ENCODE data around the gene S100A16. TPM values are rescaled to one million over a fixed set of nuclear protein-coding genes. Genes with fewer than 3 reads are reported as not detected.

The S100A16 gene
- total RNA-seq, 1 experiment from 2014 or later, result not detected

GRCh38 chr1:153616917-153617311 is 4.0 kb upstream of the S100A16 start:
- no peak overlapping the region for H3K4me2 ChIP-seq (ENCODE audit: low read depth, low read length, poor library complexity, severe bottlenecking)
- no peaks in the 10 kb centered on the region for H3K27me3 ChIP-seq (ENCODE audit: low read length)
- H3K27ac ChIP-seq (ENCODE audit: low read length), result no peak overlapping the region
- H2AFZ ChIP-seq (ENCODE audit: low read length), result no peak overlapping the region
- no peaks in the 10 kb centered on the region for H3K9me2 ChIP-seq (replicated peaks; ENCODE audit: insufficient read depth, low read length)
- H3K9ac ChIP-seq (ENCODE audit: low read length), result no peak overlapping the region
- DNase-seq, result no peak
- H3K9me3 ChIP-seq (ENCODE audit: low read length), result no peaks in the 10 kb centered on the region
- no peaks in the 10 kb centered on the region for H3K4me1 ChIP-seq (ENCODE audit: low read length)
- H3K36me3 ChIP-seq (ENCODE audit: insufficient read depth, low read length), result no peaks in the 10 kb centered on the region
- H3K79me2 ChIP-seq (ENCODE audit: low read length), result no peaks in the 10 kb centered on the region
- H4K20me1 ChIP-seq (ENCODE audit: insufficient read depth, low read depth, low read length), result no peaks in the 10 kb centered on the region
- no peak overlapping the region for H3K4me3 ChIP-seq (ENCODE audit: low read length)

GRCh38 chr1:153616144-153616916 is 3.4 kb upstream of the S100A16 start, which contains the start of gene S100A14:
TSS of gene S100A14 (minus strand) at chr1:153616325. CDS start at chr1:153615858, 467 bp downstream.
- H3K4me3 ChIP-seq (ENCODE audit: low read length), result no peak within 1 kb of the TSS
- H3K4me2 ChIP-seq (ENCODE audit: low read depth, low read length, poor library complexity, severe bottlenecking), result no peak within 1 kb of the TSS
- H3K27ac ChIP-seq (ENCODE audit: low read length), result no peak within 1 kb of the TSS
- no peaks in the 10 kb centered on the region for H4K20me1 ChIP-seq (ENCODE audit: insufficient read depth, low read depth, low read length)
- H3K9ac ChIP-seq (ENCODE audit: low read length), result no peak within 1 kb of the TSS
- DNase-seq, result no peak
- no peaks in the 10 kb centered on the region for H3K4me1 ChIP-seq (ENCODE audit: low read length)
- no peaks in the 10 kb centered on the region for H3K36me3 ChIP-seq (ENCODE audit: insufficient read depth, low read length)
- no peaks in the 10 kb centered on the region for H3K27me3 ChIP-seq (ENCODE audit: low read length)
- no peak within 1 kb of the TSS for H2AFZ ChIP-seq (ENCODE audit: low read length)
- H3K9me3 ChIP-seq (ENCODE audit: low read length), result no peaks in the 10 kb centered on the region
- H3K79me2 ChIP-seq (ENCODE audit: low read length), result no peaks in the 10 kb centered on the region
- no peaks in the 10 kb centered on the region for H3K9me2 ChIP-seq (replicated peaks; ENCODE audit: insufficient read depth, low read length)

- H3K79me2 ChIP-seq (ENCODE audit: low read length), result no peaks in the 10 kb centered on the region
- H3K27me3 ChIP-seq (ENCODE audit: low read length), result no peaks in the 10 kb centered on the region
- H2AFZ ChIP-seq (ENCODE audit: low read length), result no peak overlapping the region
- no peaks in the 10 kb centered on the region for H3K9me3 ChIP-seq (ENCODE audit: low read length)
- H3K9ac ChIP-seq (ENCODE audit: low read length), result no peak overlapping the region
- H3K4me2 ChIP-seq (ENCODE audit: low read depth, low read length, poor library complexity, severe bottlenecking), result no peak overlapping the region
- H4K20me1 ChIP-seq (ENCODE audit: insufficient read depth, low read depth, low read length), result no peaks in the 10 kb centered on the region
- no peak overlapping the region for H3K27ac ChIP-seq (ENCODE audit: low read length)
- H3K36me3 ChIP-seq (ENCODE audit: insufficient read depth, low read length), result no peaks in the 10 kb centered on the region
- H3K4me1 ChIP-seq (ENCODE audit: low read length), result no peaks in the 10 kb centered on the region
- H3K4me3 ChIP-seq (ENCODE audit: low read length), result no peak overlapping the region
- no peak for DNase-seq
- H3K9me2 ChIP-seq (replicated peaks; ENCODE audit: insufficient read depth, low read length), result no peaks in the 10 kb centered on the region
Measured at GRCh38 chr1:153615406-153615805, 2.5 kb upstream of the S100A16 start.

GRCh38 chr1:153614906-153615305 is 2.0 kb upstream of the S100A16 start:
- Histone ChIP-seq H2AFZ (ENCODE audit: low read length) (no peak overlapping the region), H3K4me3 (ENCODE audit: low read length) (no peak overlapping the region), H3K9ac (ENCODE audit: low read length) (no peak overlapping the region), H3K9me3 (ENCODE audit: low read length) (no peaks in the 10 kb centered on the region), H4K20me1 (ENCODE audit: insufficient read depth, low read depth, low read length) (no peaks in the 10 kb centered on the region), H3K36me3 (ENCODE audit: insufficient read depth, low read length) (no peaks in the 10 kb centered on the region), H3K4me2 (ENCODE audit: low read depth, low read length, poor library complexity, severe bottlenecking) (no peak overlapping the region), H3K79me2 (ENCODE audit: low read length) (no peaks in the 10 kb centered on the region), H3K9me2 (replicated peaks; ENCODE audit: insufficient read depth, low read length) (no peaks in the 10 kb centered on the region), H3K4me1 (ENCODE audit: low read length) (no peaks in the 10 kb centered on the region), H3K27ac (ENCODE audit: low read length) (no peak overlapping the region), H3K27me3 (ENCODE audit: low read length) (no peaks in the 10 kb centered on the region)
- no peak for DNase-seq

GRCh38 chr1:153614189-153614900 is 1.4 kb upstream of the S100A16 start:
- Histone ChIP-seq H3K9me2 (replicated peaks; ENCODE audit: insufficient read depth, low read length) (no peaks in the 10 kb centered on the region), H3K79me2 (ENCODE audit: low read length) (no peaks in the 10 kb centered on the region), H4K20me1 (ENCODE audit: insufficient read depth, low read depth, low read length) (no peaks in the 10 kb centered on the region), H3K27ac (ENCODE audit: low read length) (no peak overlapping the region), H3K36me3 (ENCODE audit: insufficient read depth, low read length) (no peaks in the 10 kb centered on the region), H3K4me3 (ENCODE audit: low read length) (no peak overlapping the region), H3K9ac (ENCODE audit: low read length) (no peak overlapping the region), H3K27me3 (ENCODE audit: low read length) (no peaks in the 10 kb centered on the region), H3K4me1 (ENCODE audit: low read length) (no peaks in the 10 kb centered on the region), H2AFZ (ENCODE audit: low read length) (no peak overlapping the region), H3K4me2 (ENCODE audit: low read depth, low read length, poor library complexity, severe bottlenecking) (no peak overlapping the region), H3K9me3 (ENCODE audit: low read length) (no peaks in the 10 kb centered on the region)
- DNase-seq, result no peak

- no peaks in the 10 kb centered on the region for H3K27me3 ChIP-seq (ENCODE audit: low read length)
- no peaks in the 10 kb centered on the region for H4K20me1 ChIP-seq (ENCODE audit: insufficient read depth, low read depth, low read length)
- H3K4me3 ChIP-seq (ENCODE audit: low read length), result no peak overlapping the region
- no peaks in the 10 kb centered on the region for H3K79me2 ChIP-seq (ENCODE audit: low read length)
- no peaks in the 10 kb centered on the region for H3K36me3 ChIP-seq (ENCODE audit: insufficient read depth, low read length)
- no peak overlapping the region for H3K9ac ChIP-seq (ENCODE audit: low read length)
- no peak for DNase-seq
- no peaks in the 10 kb centered on the region for H3K9me2 ChIP-seq (replicated peaks; ENCODE audit: insufficient read depth, low read length)
- no peak overlapping the region for H3K27ac ChIP-seq (ENCODE audit: low read length)
- H3K4me1 ChIP-seq (ENCODE audit: low read length), result no peaks in the 10 kb centered on the region
- H2AFZ ChIP-seq (ENCODE audit: low read length), result no peak overlapping the region
- H3K9me3 ChIP-seq (ENCODE audit: low read length), result no peaks in the 10 kb centered on the region
- no peak overlapping the region for H3K4me2 ChIP-seq (ENCODE audit: low read depth, low read length, poor library complexity, severe bottlenecking)
Measured at GRCh38 chr1:153613406-153613805, 469 bp upstream of the S100A16 start.

GRCh38 chr1:153612111-153612754 is 704 bp downstream of the S100A16 start:
- Histone ChIP-seq H3K9me3 (ENCODE audit: low read length) (no peaks in the 10 kb centered on the region), H2AFZ (ENCODE audit: low read length) (no peak overlapping the region), H4K20me1 (ENCODE audit: insufficient read depth, low read depth, low read length) (no peaks in the 10 kb centered on the region), H3K4me1 (ENCODE audit: low read length) (peaks cover 4% of the 10 kb centered on the region), H3K36me3 (ENCODE audit: insufficient read depth, low read length) (no peaks in the 10 kb centered on the region), H3K27ac (ENCODE audit: low read length) (no peak overlapping the region), H3K27me3 (ENCODE audit: low read length) (no peaks in the 10 kb centered on the region), H3K9ac (ENCODE audit: low read length) (no peak overlapping the region), H3K4me3 (ENCODE audit: low read length) (no peak overlapping the region), H3K79me2 (ENCODE audit: low read length) (no peaks in the 10 kb centered on the region), H3K9me2 (replicated peaks; ENCODE audit: insufficient read depth, low read length) (no peaks in the 10 kb centered on the region), H3K4me2 (ENCODE audit: low read depth, low read length, poor library complexity, severe bottlenecking) (no peak overlapping the region)
- DNase-seq, result no peak

GRCh38 chr1:153611356-153611755 is 1.6 kb downstream of the S100A16 start:
- DNase-seq, result no peak
- peaks cover 4% of the 10 kb centered on the region for H3K4me1 ChIP-seq (ENCODE audit: low read length)
- no peak overlapping the region for H3K27ac ChIP-seq (ENCODE audit: low read length)
- no peaks in the 10 kb centered on the region for H3K79me2 ChIP-seq (ENCODE audit: low read length)
- H2AFZ ChIP-seq (ENCODE audit: low read length), result no peak overlapping the region
- H3K9ac ChIP-seq (ENCODE audit: low read length), result no peak overlapping the region
- no peaks in the 10 kb centered on the region for H4K20me1 ChIP-seq (ENCODE audit: insufficient read depth, low read depth, low read length)
- H3K36me3 ChIP-seq (ENCODE audit: insufficient read depth, low read length), result no peaks in the 10 kb centered on the region
- H3K27me3 ChIP-seq (ENCODE audit: low read length), result no peaks in the 10 kb centered on the region
- no peaks in the 10 kb centered on the region for H3K9me2 ChIP-seq (replicated peaks; ENCODE audit: insufficient read depth, low read length)
- no peaks in the 10 kb centered on the region for H3K9me3 ChIP-seq (ENCODE audit: low read length)
- H3K4me3 ChIP-seq (ENCODE audit: low read length), result no peak overlapping the region
- no peak overlapping the region for H3K4me2 ChIP-seq (ENCODE audit: low read depth, low read length, poor library complexity, severe bottlenecking)

Measured in Karpas-422 (cell line).